Activated naive CD8-positive, alpha-beta T cell treated with anti-CD3 and anti-CD28 coated beads, Interleukin-2, amount 50 U/mL, for 16 hours (primary cell): ENCODE data around the gene PRPH.
"Not testable (repeated sequence)": the region's sequence is repeated elsewhere in the genome, so short reads cannot be mapped to it uniquely, and the experiment has no call there.

Experiments used
- DNase-seq: peaks from one replicate; pipeline ENCODE4 v3.0.0-alpha.2; 2020; ENCODE audit warnings: low read depth, low spot score

PRPH gene

GRCh38 chr12:49276304-49277290, 18.4 kb upstream of the PRPH start:
- DNase-seq, result no peak

- no peak for DNase-seq
Measured at GRCh38 chr12:49277466-49277865, 17.5 kb upstream of the PRPH start.

GRCh38 chr12:49279706-49280159, 15.2 kb upstream of the PRPH start:
- DNase-seq, result no peak

- not testable (repeated sequence) for DNase-seq
Measured at GRCh38 chr12:49280545-49280944, 14.4 kb upstream of the PRPH start.

- DNase-seq, result no peak
Measured at GRCh38 chr12:49282302-49282701, 12.6 kb upstream of the PRPH start.

- not testable (repeated sequence) for DNase-seq
Measured at GRCh38 chr12:49282740-49283375, 12.1 kb upstream of the PRPH start.

GRCh38 chr12:49283541-49284429, 11.2 kb upstream of the PRPH start:
- DNase-seq, result no peak

- no peak for DNase-seq
Measured at GRCh38 chr12:49284672-49285071, 10.3 kb upstream of the PRPH start.

GRCh38 chr12:49287876-49288275, 7.1 kb upstream of the PRPH start:
- DNase-seq, result no peak

GRCh38 chr12:49288412-49288853, 6.5 kb upstream of the PRPH start:
- DNase-seq, result peak; percentile 42

GRCh38 chr12:49288922-49289555, 5.9 kb upstream of the PRPH start:
- no peak for DNase-seq

- DNase-seq, result no peak
Measured at GRCh38 chr12:49292729-49293055, 2.3 kb upstream of the PRPH start.

GRCh38 chr12:49293056-49293956, 1.6 kb upstream of the PRPH start:
- DNase-seq, result no peak

- DNase-seq, result no peak
Measured at GRCh38 chr12:49294086-49294803, 702 bp upstream of the PRPH start.

- DNase-seq, result no peak
Measured at GRCh38 chr12:49294804-49295081, 204 bp upstream of the PRPH start.

- DNase-seq, result peak; percentile 21
Measured at GRCh38 chr12:49296034-49296835, 1.3 kb downstream of the PRPH start.

GRCh38 chr12:49296836-49297694, 2.1 kb downstream of the PRPH start:
- DNase-seq, result no peak

- no peak for DNase-seq
Measured at GRCh38 chr12:49297695-49298060, 2.7 kb downstream of the PRPH start.
